Thyroid gland (tissue), 4 donors: Measurements from ENCODE around the gene CD5L. TPM values are rescaled to one million over a fixed set of nuclear protein-coding genes. Genes with fewer than 3 reads are reported as not detected.

Experiments used
- DNase-seq, 2 donors: peaks; one replicate each; pipeline ENCODE4 v3.0.0-alpha.2; 2019
- H3K27ac ChIP-seq, 3 donors: fragments of 200-600 bp; sonication (generic); 1 replicate in 2 of 3; 2 replicates in 1 of 3; pipeline ENCODE4 v1.5.1; 2016 to 2019; ENCODE audit warnings: mild to moderate bottlenecking in 1 of 3, moderate library complexity in 1 of 3
- H3K27me3 ChIP-seq: fragments of 200-600 bp; sonication (generic); one replicate; pipeline ENCODE4 v1.5.1; 2019
- H3K36me3 ChIP-seq, 2 donors: fragments of 200-600 bp; sonication (generic); one replicate each; pipeline ENCODE4 v1.5.1; 2016 to 2019
- H3K4me1 ChIP-seq, 2 donors: fragments of 200-600 bp; sonication (generic); one replicate each; pipeline ENCODE4 v1.5.1; 2017 to 2019
- H3K4me3 ChIP-seq, 3 donors: fragments of 200-600 bp; sonication (generic); replicated peaks in 1 of 3; 1 replicate in 2 of 3; 2 replicates in 1 of 3; pipeline ENCODE4 v1.5.1; 2016; ENCODE audit warnings: mild to moderate bottlenecking in 1 of 3
- H3K9me3 ChIP-seq: fragments of 200-600 bp; sonication (generic); one replicate; pipeline ENCODE4 v1.5.1; 2017
- CTCF ChIP-seq, 6 experiments: fragments of 200-600 bp in 3 of 6; fragments of 450-650 bp in 3 of 6; sonication (generic) in 3 of 6; IDR thresholded peaks; one replicate each; pipeline ENCODE4 v1.5.1; 2016 to 2019; ENCODE audit warnings: antibody characterized with exemption in 6 of 6, mild to moderate bottlenecking in 2 of 6, inconsistent platforms in 1 of 6, moderate library complexity in 1 of 6
- POLR2A ChIP-seq, 2 donors: fragments of 450-650 bp; IDR thresholded peaks; one replicate each; pipeline ENCODE4 v1.6.1; 2017; ENCODE audit warnings: antibody characterized with exemption in 2 of 2, mild to moderate bottlenecking in 2 of 2, moderate library complexity in 1 of 2
- WGBS, 2 donors: methylation state at CpG; one replicate each; pipeline ENCODE4 v1.1.5; 2017; 5-methylcytosine and 5-hydroxymethylcytosine counted together
- intact Hi-C: fragments of 100-400 bp; cut with DNase I; formaldehyde crosslinking; loops from one replicate; pipeline ENCODE4 v1.15.1; 2023
- total RNA-seq, 4 donors: library from RNA; depleted of rRNA; stranded (reverse); fragments of >200 nt; gene quantifications; one replicate each; pipeline ENCODE4 v1.2.3, GENCODE V29; 2016

Gene CD5L
- not detected for total RNA-seq

GRCh38 chr1:157841708-157842107 lies at the start of gene CD5L:
Gene CD5L, minus strand, starts transcription at chr1:157841808. Its CDS starts 107 bp downstream, at chr1:157841701.
- DNase-seq: no peak
- Histone ChIP-seq H3K4me3 (no peak within 1 kb of the TSS), H3K9me3 (no peaks in the 10 kb centered on the region), H3K36me3 (no peaks in the 10 kb centered on the region), H3K27ac (no peak within 1 kb of the TSS), H3K4me1 (no peaks in the 10 kb centered on the region), H3K27me3 (no peaks in the 10 kb centered on the region)
- WGBS, 2 donors: 61 to 71% methylated on average over 3 of the region's 3 CpGs
- intact Hi-C loops: no loop called here
- TF ChIP-seq CTCF (IDR thresholded peaks at IDR 0.05): no peak
- TF ChIP-seq POLR2A (IDR thresholded peaks at IDR 0.05): no peak

DNA sequence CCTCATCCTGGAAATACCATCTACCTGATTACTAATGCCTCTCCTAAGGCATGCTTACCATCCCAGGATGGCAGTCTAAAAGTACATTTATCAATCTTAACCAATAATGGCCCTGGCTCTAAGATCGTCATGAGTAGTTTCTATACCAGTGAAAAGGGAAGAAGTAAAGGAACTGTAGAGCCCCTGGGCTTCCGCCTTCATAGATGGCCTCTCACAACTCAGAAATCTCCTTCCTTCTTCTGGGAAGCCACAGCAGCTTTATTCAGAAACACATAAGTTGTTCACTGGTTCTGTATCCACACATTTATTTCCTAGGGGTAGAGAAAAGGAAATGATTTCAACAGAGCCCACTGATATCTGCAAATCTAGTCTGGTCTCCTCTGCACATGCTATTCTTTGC lies 41.0 kb upstream of the CD5L start:
- Histone ChIP-seq H3K36me3 (no peaks in the 10 kb centered on the region), H3K27ac (no peak overlapping the region), H3K9me3 (no peaks in the 10 kb centered on the region), H3K27me3 (no peaks in the 10 kb centered on the region), H3K4me3 (no peak overlapping the region), H3K4me1 (no peaks in the 10 kb centered on the region)
- intact Hi-C loops: no loop called here
- no peak for DNase-seq
- no peak for TF ChIP-seq CTCF (IDR thresholded peaks at IDR 0.05)
- no peak for TF ChIP-seq POLR2A (IDR thresholded peaks at IDR 0.05)
- 84 to 89% methylated on average over 2 of the region's 2 CpGs for WGBS, 2 donors

- H3K4me3 ChIP-seq: no peak overlapping the region
- H3K4me1 ChIP-seq: no peaks in the 10 kb centered on the region
- H3K27me3 ChIP-seq: no peaks in the 10 kb centered on the region
- no peak overlapping the region for H3K27ac ChIP-seq
- H3K36me3 ChIP-seq: no peaks in the 10 kb centered on the region
- 64 to 70% methylated on average over 4 of the region's 4 CpGs for WGBS, 2 donors
- TF ChIP-seq CTCF (IDR thresholded peaks at IDR 0.05) (no peak), POLR2A (IDR thresholded peaks at IDR 0.05) (no peak)
- no peaks in the 10 kb centered on the region for H3K9me3 ChIP-seq
- intact Hi-C loops: no loop called here
- DNase-seq: no peak
Measured at GRCh38 chr1:157880621-157881020, 39.0 kb upstream of the CD5L start.

GRCh38 chr1:157878059-157878458 lies 36.5 kb upstream of the CD5L start:
- H3K9me3 ChIP-seq: no peaks in the 10 kb centered on the region
- intact Hi-C loops: no loop called here
- no peak overlapping the region for H3K4me3 ChIP-seq
- no peaks in the 10 kb centered on the region for H3K36me3 ChIP-seq
- no peak for DNase-seq
- 43 to 51% methylated on average over 4 of the region's 4 CpGs for WGBS, 2 donors
- H3K27ac ChIP-seq: no peak overlapping the region
- no peaks in the 10 kb centered on the region for H3K27me3 ChIP-seq
- no peaks in the 10 kb centered on the region for H3K4me1 ChIP-seq
- TF ChIP-seq POLR2A (IDR thresholded peaks at IDR 0.05) (no peak), CTCF (IDR thresholded peaks at IDR 0.05) (no peak)

- Histone ChIP-seq H3K27ac (no peak overlapping the region), H3K27me3 (no peaks in the 10 kb centered on the region), H3K4me1 (no peaks in the 10 kb centered on the region), H3K36me3 (no peaks in the 10 kb centered on the region), H3K4me3 (no peak overlapping the region), H3K9me3 (no peaks in the 10 kb centered on the region)
- TF ChIP-seq CTCF (IDR thresholded peaks at IDR 0.05) (no peak), POLR2A (IDR thresholded peaks at IDR 0.05) (no peak)
- intact Hi-C loops: no loop called here
- DNase-seq: no peak
Measured at GRCh38 chr1:157870490-157870889, 28.9 kb upstream of the CD5L start.
